ENCODE results near the gene TMEM125.

GRCh38 chr1:43275826-43276620 is 6.2 kb downstream of the TMEM125 start:
- no peak for TF ChIP-seq CTCF (IDR thresholded peaks at IDR 0.05)
- no peak for TF ChIP-seq EP300 (IDR thresholded peaks at IDR 0.05; ENCODE audit: low read depth)
- no peak for TF ChIP-seq POLR2A (IDR thresholded peaks at IDR 0.05)
- no peak for TF ChIP-seq POLR2AphosphoS5 (IDR thresholded peaks at IDR 0.05)

Measured in transverse colon (tissue), 4 donors.